IMR-90 (cell line): ENCODE data around the gene OSBPL2. TPM values are rescaled to one million over a fixed set of nuclear protein-coding genes. Genes with fewer than 3 reads are reported as not detected.

Experiments
- ATAC-seq: fragments of 200-7000 bp; cut with Tn5 transposase; 2 replicates; pipeline ENCODE4 v1.9.1; 2020; ENCODE audit warnings: low read depth, mild to moderate bottlenecking, moderate library complexity
- BruUV-seq: library from RNA; stranded (reverse); fragments of 400-500 nt; replicated peaks from 2 replicates; lab custom pipeline; 2021; lab: Mats Ljungman, UMichigan
- CTCF ChIA-PET: fragments of 300-600 bp; formaldehyde crosslinking; extraction: SDS; loops from one replicate; lab custom pipeline; 2021; ENCODE audit warnings: antibody characterized with exemption; lab: Yijun Ruan, JAX
- POLR2A ChIA-PET: fragments of 300-600 bp; sonication (Branson Sonifier 250); formaldehyde crosslinking; loops from one replicate; lab custom pipeline; 2022; ENCODE audit warnings: antibody characterized with exemption; ENCODE audit not compliant: unreplicated experiment; lab: Charles Lee
- DNase-seq: peaks from one replicate; pipeline ENCODE4 v3.0.0; 2013
- H2AFZ ChIP-seq: replicated peaks from 2 replicates; pipeline ENCODE3; 2013; ENCODE audit warnings: low read length, mild to moderate bottlenecking; ENCODE audit not compliant: poor library complexity
- H2AK5ac ChIP-seq: 2 replicates; pipeline ENCODE4 v1.6.1; 2013; ENCODE audit warnings: low read depth, low read length, inconsistent platforms
- H2AK9ac ChIP-seq: replicated peaks from 2 replicates; pipeline ENCODE3; 2013; ENCODE audit warnings: mild to moderate bottlenecking, low read depth, low read length, moderate library complexity; ENCODE audit not compliant: poor library complexity
- H2BK120ac ChIP-seq: 2 replicates; pipeline ENCODE4 v1.6.1; 2013; ENCODE audit warnings: low read depth, low read length, inconsistent platforms
- H2BK15ac ChIP-seq: 3 replicates; pipeline ENCODE4 v1.6.1; 2013; ENCODE audit warnings: low read depth, low read length, inconsistent platforms
- H2BK20ac ChIP-seq: 2 replicates; pipeline ENCODE4 v1.6.1; 2013; ENCODE audit warnings: low read depth, mild to moderate bottlenecking, inconsistent platforms, low read length, moderate library complexity
- H2BK5ac ChIP-seq: 2 replicates; pipeline ENCODE4 v1.6.1; 2013; ENCODE audit warnings: mild to moderate bottlenecking, low read depth, low read length, inconsistent platforms; ENCODE audit not compliant: poor library complexity, severe bottlenecking
- H3K14ac ChIP-seq: replicated peaks from 2 replicates; pipeline ENCODE4 v1.6.1; 2013; ENCODE audit warnings: low read depth, low read length, inconsistent platforms
- H3K18ac ChIP-seq: 2 replicates; pipeline ENCODE4 v1.6.1; 2013; ENCODE audit warnings: low read depth, low read length, control low read depth
- H3K23ac ChIP-seq: 2 replicates; pipeline ENCODE4 v1.6.1; 2013; ENCODE audit warnings: low read depth, low read length, inconsistent platforms
- H3K27ac ChIP-seq: 2 replicates; pipeline ENCODE4 v1.5.1; 2013; ENCODE audit warnings: mild to moderate bottlenecking, control low read depth, low read length; ENCODE audit not compliant: insufficient read depth
- H3K27me3 ChIP-seq: 2 replicates; pipeline ENCODE4 v1.6.1; 2013; ENCODE audit warnings: low read length; ENCODE audit not compliant: control insufficient read depth, insufficient read depth
- H3K36me3 ChIP-seq: 2 replicates; pipeline ENCODE4 v1.6.1; 2013; ENCODE audit warnings: low read length, mixed read lengths; ENCODE audit not compliant: control insufficient read depth, insufficient read depth
- H3K4ac ChIP-seq: 2 replicates; pipeline ENCODE4 v1.6.1; 2013; ENCODE audit warnings: low read depth, low read length, inconsistent platforms
- H3K4me1 ChIP-seq: 2 replicates; pipeline ENCODE4 v1.6.1; 2013; ENCODE audit warnings: low read length, mixed read lengths; ENCODE audit not compliant: control insufficient read depth, insufficient read depth
- H3K4me2 ChIP-seq: 2 replicates; pipeline ENCODE4 v1.6.1; 2013; ENCODE audit warnings: low read depth, mild to moderate bottlenecking, control low read depth, low read length, moderate library complexity
- H3K4me3 ChIP-seq: 2 replicates; pipeline ENCODE4 v1.5.1; 2013; ENCODE audit warnings: low read depth, mild to moderate bottlenecking, control low read depth, low read length, moderate library complexity; ENCODE audit not compliant: insufficient read depth
- H3K56ac ChIP-seq: 2 replicates; pipeline ENCODE4 v1.6.1; 2013; ENCODE audit warnings: low read length, inconsistent platforms; ENCODE audit not compliant: insufficient read depth; ENCODE audit errors: extremely low read depth
- H3K79me1 ChIP-seq, 2 experiments: 2 replicates each; pipeline ENCODE4 v1.6.1; 2013; ENCODE audit warnings: low read length in 2 of 2, inconsistent platforms in 1 of 2, low read depth in 1 of 2
- H3K9ac ChIP-seq: 2 replicates; pipeline ENCODE4 v1.6.1; 2013; ENCODE audit warnings: low read depth, low read length, control low read depth
- H3K9me1 ChIP-seq: 2 replicates; pipeline ENCODE4 v1.6.1; 2013; ENCODE audit warnings: low read length, inconsistent platforms; ENCODE audit not compliant: insufficient read depth
- H3K9me3 ChIP-seq: 2 replicates; pipeline ENCODE4 v1.6.1; 2013; ENCODE audit warnings: low read length; ENCODE audit not compliant: control insufficient read depth, insufficient read depth
- H4K20me1 ChIP-seq: 2 replicates; pipeline ENCODE4 v1.6.1; 2013; ENCODE audit warnings: low read length, inconsistent platforms; ENCODE audit not compliant: insufficient read depth
- H4K5ac ChIP-seq: 2 replicates; pipeline ENCODE4 v1.6.1; 2013; ENCODE audit warnings: mild to moderate bottlenecking, low read depth, low read length, control low read depth
- H4K8ac ChIP-seq, 2 experiments: 2 replicates each; pipeline ENCODE4 v1.6.1; 2013; ENCODE audit warnings: low read depth in 2 of 2, low read length in 2 of 2, control low read depth in 1 of 2, inconsistent platforms in 1 of 2
- H4K91ac ChIP-seq: 2 replicates; pipeline ENCODE4 v1.6.1; 2013; ENCODE audit warnings: low read depth, low read length, inconsistent platforms; ENCODE audit not compliant: insufficient read depth
- BHLHE40 ChIP-seq: fragments of 150-350 bp; IDR thresholded peaks from 2 replicates; pipeline ENCODE4 v1.6.1; 2016; ENCODE audit warnings: mild to moderate bottlenecking, low read depth, low read length
- CEBPB ChIP-seq: IDR thresholded peaks from 2 replicates; pipeline ENCODE4 v1.6.1; 2012; ENCODE audit warnings: low read depth, low read length, improper control_type of control experiment
- CHD1 ChIP-seq: IDR thresholded peaks from 2 replicates; pipeline ENCODE4 v1.6.1; 2012; ENCODE audit warnings: low read depth, low read length, improper control_type of control experiment
- CTCF ChIP-seq: conservative IDR thresholded peaks from 2 replicates; pipeline ENCODE4 v1.5.1; 2012; ENCODE audit warnings: mild to moderate bottlenecking, low read depth, low read length, improper control_type of control experiment
- ELK1 ChIP-seq: fragments of 150-350 bp; IDR thresholded peaks from 2 replicates; pipeline ENCODE4 v1.6.1; 2016; ENCODE audit warnings: low read depth, mild to moderate bottlenecking, low read length, moderate library complexity, borderline replicate concordance
- MAFK ChIP-seq: IDR thresholded peaks from 2 replicates; pipeline ENCODE4 v1.6.1; 2012; ENCODE audit warnings: low read depth, low read length, improper control_type of control experiment
- MAZ ChIP-seq: IDR thresholded peaks from 2 replicates; pipeline ENCODE4 v1.6.1; 2012; ENCODE audit warnings: low read depth, mild to moderate bottlenecking, low read length, improper control_type of control experiment, moderate library complexity, borderline replicate concordance
- MXI1 ChIP-seq: IDR thresholded peaks from 2 replicates; pipeline ENCODE4 v1.6.1; 2012; ENCODE audit warnings: low read depth, mild to moderate bottlenecking, low read length, moderate library complexity, borderline replicate concordance
- NFE2L2 ChIP-seq: fragments of 150-350 bp; IDR thresholded peaks from 2 replicates; pipeline ENCODE4 v1.6.1; 2016; ENCODE audit warnings: low read depth, mild to moderate bottlenecking, low read length
- POLR2A ChIP-seq: IDR thresholded peaks from 2 replicates; pipeline ENCODE4 v1.6.1; 2012; ENCODE audit warnings: mild to moderate bottlenecking, low read depth, low read length
- RAD21 ChIP-seq: IDR thresholded peaks from 2 replicates; pipeline ENCODE4 v1.6.1; 2012; ENCODE audit warnings: low read length, improper control_type of control experiment
- RCOR1 ChIP-seq: IDR thresholded peaks from 2 replicates; pipeline ENCODE4 v1.6.1; 2012; ENCODE audit warnings: mild to moderate bottlenecking, low read length, improper control_type of control experiment; ENCODE audit not compliant: insufficient replicate concordance
- RFX5 ChIP-seq: IDR thresholded peaks from 2 replicates; pipeline ENCODE4 v1.8.0; 2012; ENCODE audit warnings: low read depth, mild to moderate bottlenecking, low read length, moderate library complexity
- SMC3 ChIP-seq: fragments of 150-350 bp; IDR thresholded peaks from 2 replicates; pipeline ENCODE4 v1.6.1; 2016; ENCODE audit warnings: low read depth, mild to moderate bottlenecking, antibody characterized with exemption, low read length, moderate library complexity
- USF2 ChIP-seq: fragments of 150-350 bp; IDR thresholded peaks from 2 replicates; pipeline ENCODE4 v1.6.1; 2017; ENCODE audit warnings: mild to moderate bottlenecking, antibody characterized with exemption, low read length, low read depth
- WGBS, 2 experiments: methylation state at CpG; one replicate each; pipeline versions ENCODE4 v1.1.5 to v1.1.7; 2013; ENCODE audit warnings: missing lambda C conversion rate in 2 of 2; ENCODE audit not compliant: insufficient read length in 1 of 2; ENCODE audit errors: extremely low coverage in 2 of 2; 5-methylcytosine and 5-hydroxymethylcytosine counted together
- dilution Hi-C: fragments of 300-500 bp; cut with HindIII; formaldehyde crosslinking; loops from one replicate; pipeline ENCODE4 v1.14.3; 2018; ENCODE audit warnings: low sequenced_read_pairs; ENCODE audit not compliant: unreplicated experiment
- in situ Hi-C: fragments of 300-500 bp; cut with MboI; formaldehyde crosslinking; loops from 3 replicates; pipeline ENCODE4 v1.14.3; 2019; ENCODE audit warnings: low sequenced_read_pairs, inconsistent platforms, mixed read lengths
- intact Hi-C: fragments of 100-400 bp; cut with micrococcal nuclease; formaldehyde crosslinking; loops from 2 replicates; pipeline ENCODE4 v1.10.0; 2022
- polyA plus RNA-seq, 3 experiments: library from polyadenylated mRNA; depleted of rRNA; stranded (reverse); fragments of >200 nt; gene quantifications; 2 replicates each; pipeline ENCODE4 v1.2.3, GENCODE V29; 2012; ENCODE audit warnings: low replicate concordance in 1 of 3
- total RNA-seq: library from RNA; depleted of rRNA; stranded (reverse); fragments of >200 nt; gene quantifications from 2 replicates; pipeline ENCODE4 v1.2.3, GENCODE V29; 2012

OSBPL2 gene
- total and polyA plus RNA-seq, 2 of the 4 experiments (the other 2 are of a cell fraction) = 19.3 to 27.6 TPM

GRCh38 chr20:62234339-62234738 lies 4.0 kb upstream of the OSBPL2 start:
- TF ChIP-seq USF2 (no peak), ELK1 (no peak), MAZ (no peak), CHD1 (no peak), RCOR1 (no peak), CEBPB (no peak), POLR2A (no peak), CTCF (no peak), NFE2L2 (no peak), MAFK (no peak), BHLHE40 (no peak), MXI1 (no peak), SMC3 (no peak), RAD21 (no peak), RFX5 (no peak)
- Histone ChIP-seq H3K56ac (no peak overlapping the region), H2BK20ac (no peak overlapping the region), H3K4me2 (no peak overlapping the region), H3K27ac (no peak overlapping the region), H3K23ac (no peak overlapping the region), H2BK120ac (no peak overlapping the region), H2AK5ac (no peak overlapping the region), H3K4me3 (no peak overlapping the region), H2AFZ (no peak overlapping the region), H2BK5ac (no peak overlapping the region), H3K14ac (no peak overlapping the region), H3K9ac (no peak overlapping the region), H3K9me1 (no peaks in the 10 kb centered on the region), H4K8ac (no peak overlapping the region), H2AK9ac (no peak overlapping the region), H3K9me3 (peaks cover 4% of the 10 kb centered on the region), H3K4me1 (peaks cover under 1% of the 10 kb centered on the region), H3K4ac (no peak overlapping the region), H3K79me1 (peaks cover 2 to 6% of the 10 kb centered on the region in 2 experiments; a peak in 2 of 4 replicates), H3K36me3 (no peaks in the 10 kb centered on the region), H3K27me3 (peaks cover 19% of the 10 kb centered on the region), H4K91ac (no peak overlapping the region), H3K18ac (no peak overlapping the region), H4K5ac (no peak overlapping the region), H4K20me1 (peaks cover 4% of the 10 kb centered on the region), H2BK15ac (no peak overlapping the region)
- in situ Hi-C loops (no loop called here), intact Hi-C loops (no loop called here), dilution Hi-C loops (no loop called here)
- DNase-seq = no peak
- no peak for ATAC-seq
- CTCF ChIA-PET = no interaction called here
- POLR2A ChIA-PET = no interaction called here
- BruUV-seq = no TSS peak
- WGBS, 2 experiments = no CpG with 5 or more reads among the region's 5 CpGs
